NCI-H510A treated with DMSO at 0.1 percent for 48 hours (cell line): Measurements from ENCODE around the gene BIRC7.
"Not testable (repeated sequence)": the region's sequence is repeated elsewhere in the genome, so short reads cannot be mapped to it uniquely, and the experiment has no call there.

ENCODE experiments used
- DNase-seq: peaks from one replicate; lab custom pipeline; 2025; lab: John Stamatoyannopoulos, UW

The BIRC7 gene

DNA sequence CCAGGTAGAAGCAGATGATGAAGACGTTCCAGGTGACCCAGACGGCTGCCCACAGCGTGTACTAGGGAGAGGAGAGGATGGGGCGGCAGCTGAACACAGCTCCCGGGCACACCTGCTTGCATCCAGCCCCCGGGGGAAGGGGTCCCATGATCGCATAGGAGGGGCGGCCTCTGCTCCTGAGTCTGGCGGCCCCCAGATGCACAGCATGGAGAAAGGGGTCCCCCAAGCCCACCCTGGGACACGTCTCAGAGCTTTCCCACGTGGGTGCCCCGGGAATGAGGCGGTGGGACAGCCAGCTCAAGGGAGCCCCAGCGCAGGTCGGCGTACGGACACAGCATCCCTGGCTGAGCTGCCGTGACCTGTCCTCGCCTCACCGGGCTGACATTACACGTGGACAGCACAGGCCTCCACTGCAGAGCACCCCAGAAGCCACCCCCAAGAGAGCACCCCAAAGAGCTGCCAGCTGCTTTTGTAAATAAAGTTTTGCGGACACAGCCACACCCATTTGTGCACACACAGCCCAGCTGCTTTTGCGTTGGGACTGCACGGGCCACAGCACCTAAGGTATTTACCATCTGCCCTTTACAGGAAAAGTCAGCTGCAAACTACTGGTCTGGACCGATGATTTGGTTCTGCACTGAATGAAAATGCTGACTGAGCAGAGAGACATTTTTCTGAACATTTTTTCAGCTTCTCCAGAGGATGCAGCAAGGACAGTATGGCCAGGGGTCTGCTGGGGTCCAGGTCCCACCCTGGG, 13.3 kb downstream of the BIRC7 start:
- DNase-seq, result no peak

DNA sequence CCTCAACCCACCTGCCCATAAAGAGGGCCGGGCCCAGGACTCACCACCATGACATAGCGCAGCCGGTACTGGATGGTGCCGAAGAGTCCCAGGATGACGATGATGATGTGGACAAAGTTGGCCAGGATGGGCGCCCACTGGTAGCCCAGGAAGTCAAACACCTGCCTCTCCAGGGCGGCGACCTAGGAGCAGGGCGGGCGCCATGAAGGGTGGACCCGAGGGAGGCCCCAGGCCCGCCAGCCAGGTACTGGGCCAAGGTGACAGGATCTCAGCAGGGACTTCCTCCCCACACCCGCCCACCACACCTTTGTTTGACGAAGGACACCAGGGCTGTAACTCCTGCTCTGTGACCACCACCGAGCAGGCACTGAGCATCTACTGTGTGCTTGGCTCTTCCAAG, 14.2 kb downstream of the BIRC7 start:
- no peak for DNase-seq

DNA sequence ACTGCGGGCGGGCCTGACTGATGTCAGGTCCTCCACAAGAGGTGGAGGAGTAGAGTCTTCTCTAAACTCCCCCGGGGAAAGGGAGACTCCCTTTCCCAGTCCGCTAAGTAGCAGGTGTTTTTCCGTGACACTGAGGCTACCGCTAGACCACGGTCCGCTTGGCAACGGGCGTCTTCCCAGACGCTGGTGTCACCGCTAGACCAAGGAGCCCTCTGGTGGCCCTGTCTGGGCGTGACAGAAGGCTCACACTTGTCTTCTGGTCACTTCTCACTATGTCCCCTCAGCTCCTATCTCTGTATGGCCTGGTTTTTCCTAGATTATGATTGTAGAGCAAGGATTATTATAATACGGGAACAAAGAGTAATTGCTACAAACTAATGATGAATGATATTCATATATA, 15.6 kb downstream of the BIRC7 start:
- DNase-seq, result not testable (repeated sequence)

DNA sequence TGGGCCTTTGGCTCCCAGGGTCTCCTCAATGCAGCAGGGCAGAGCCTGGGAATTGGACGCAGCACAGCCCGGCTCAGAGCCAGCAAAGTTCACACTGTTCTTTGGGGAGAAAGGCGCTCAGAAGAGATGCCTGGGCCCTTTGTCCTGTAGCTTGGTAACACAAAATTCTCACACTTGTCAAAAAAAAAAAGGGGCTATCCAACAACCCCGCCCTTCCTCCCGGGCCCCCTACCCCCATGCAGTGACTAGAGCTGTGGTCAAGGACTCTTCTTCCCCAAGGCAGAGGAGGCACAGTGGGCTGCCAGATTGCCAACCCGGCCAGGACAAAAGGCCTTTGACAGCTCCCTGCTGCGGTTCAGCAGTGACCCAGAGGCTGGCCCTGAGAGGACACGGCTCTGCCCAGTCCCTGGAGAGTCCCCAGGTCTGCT, 16.6 kb downstream of the BIRC7 start:
- DNase-seq, result no peak

DNA sequence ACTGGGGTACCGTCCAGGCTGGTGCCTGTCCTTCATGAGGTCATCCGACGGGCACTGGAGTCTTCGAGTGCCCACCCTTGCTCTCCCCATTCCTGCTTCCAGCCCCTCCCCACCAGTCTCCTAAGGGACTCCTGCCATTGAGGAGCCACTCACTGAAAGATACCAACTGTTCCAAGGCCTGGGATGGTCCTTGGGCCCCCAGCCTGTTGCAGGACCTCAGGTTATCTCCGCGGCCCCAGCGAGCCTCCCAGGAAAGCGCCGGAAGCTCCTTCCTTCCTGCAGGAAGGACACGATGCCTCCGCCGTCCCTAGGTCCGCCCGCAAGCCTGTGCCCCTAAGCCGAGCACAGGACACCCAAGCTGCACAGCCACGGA, 17.3 kb downstream of the BIRC7 start:
- DNase-seq, result no peak

DNA sequence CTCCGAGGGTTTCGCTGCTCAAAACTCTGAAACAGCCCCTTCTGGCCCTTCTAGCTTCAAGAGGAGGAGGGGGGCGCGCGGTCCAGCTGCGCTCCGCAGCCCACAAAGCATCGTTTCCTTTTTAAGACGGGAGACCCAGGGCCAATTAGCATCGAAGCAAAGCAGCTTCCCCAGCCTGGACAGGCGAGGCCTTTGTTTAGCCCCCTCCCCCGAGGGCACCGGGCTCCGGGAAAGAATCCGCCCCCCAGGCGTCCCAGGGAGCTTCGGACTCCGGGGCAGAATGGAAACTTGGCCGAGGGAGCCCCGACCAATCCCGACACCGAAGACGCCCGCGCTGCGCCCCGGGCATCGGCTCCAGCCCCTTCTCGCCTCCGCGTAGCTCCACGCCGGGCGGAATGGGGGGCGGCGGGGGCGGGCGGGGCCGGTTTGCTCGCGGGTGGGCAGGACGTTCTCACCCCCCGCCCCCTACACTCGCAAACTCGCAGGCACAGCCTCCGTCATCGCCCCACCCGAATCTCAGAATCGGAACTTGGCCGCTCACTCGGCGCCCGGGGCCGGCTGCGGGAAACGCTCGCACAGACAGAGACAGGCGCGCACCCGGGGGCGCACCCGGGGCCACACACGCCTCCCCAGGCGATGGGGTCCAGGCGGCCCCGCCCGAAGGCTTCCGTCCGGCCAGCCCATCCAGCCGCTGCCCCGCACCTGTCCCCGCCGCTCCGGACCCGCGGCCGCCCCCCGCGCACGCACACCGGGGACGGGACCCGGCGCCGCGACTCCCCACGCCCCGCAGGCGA, 17.9 kb downstream of the BIRC7 start:
- no peak for DNase-seq

DNA sequence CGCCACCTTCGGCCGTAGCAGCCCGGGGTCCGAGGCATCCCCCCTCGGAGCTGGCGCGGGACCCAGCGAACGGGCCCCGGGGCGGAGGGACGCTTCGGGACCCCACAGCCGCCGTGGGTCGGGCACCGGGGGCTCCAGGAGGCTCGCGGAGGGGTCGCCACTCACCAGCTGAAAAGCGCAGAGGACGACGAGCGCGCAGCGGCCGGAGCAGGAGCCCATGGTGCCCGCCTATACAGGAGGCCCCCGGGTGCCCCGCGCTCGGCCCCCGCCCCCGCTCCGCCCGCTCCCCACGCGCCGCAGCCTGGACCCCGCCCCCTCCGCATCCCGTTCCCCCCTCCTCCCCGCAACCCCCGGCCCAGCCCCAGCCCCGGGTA, 18.5 kb downstream of the BIRC7 start, which contains the start of gene NKAIN4:
NKAIN4 (minus strand) TSS at position 232 of the 374 bp plus-strand sequence; CDS start at position 219, 13 bp downstream.
- no peak for DNase-seq

DNA sequence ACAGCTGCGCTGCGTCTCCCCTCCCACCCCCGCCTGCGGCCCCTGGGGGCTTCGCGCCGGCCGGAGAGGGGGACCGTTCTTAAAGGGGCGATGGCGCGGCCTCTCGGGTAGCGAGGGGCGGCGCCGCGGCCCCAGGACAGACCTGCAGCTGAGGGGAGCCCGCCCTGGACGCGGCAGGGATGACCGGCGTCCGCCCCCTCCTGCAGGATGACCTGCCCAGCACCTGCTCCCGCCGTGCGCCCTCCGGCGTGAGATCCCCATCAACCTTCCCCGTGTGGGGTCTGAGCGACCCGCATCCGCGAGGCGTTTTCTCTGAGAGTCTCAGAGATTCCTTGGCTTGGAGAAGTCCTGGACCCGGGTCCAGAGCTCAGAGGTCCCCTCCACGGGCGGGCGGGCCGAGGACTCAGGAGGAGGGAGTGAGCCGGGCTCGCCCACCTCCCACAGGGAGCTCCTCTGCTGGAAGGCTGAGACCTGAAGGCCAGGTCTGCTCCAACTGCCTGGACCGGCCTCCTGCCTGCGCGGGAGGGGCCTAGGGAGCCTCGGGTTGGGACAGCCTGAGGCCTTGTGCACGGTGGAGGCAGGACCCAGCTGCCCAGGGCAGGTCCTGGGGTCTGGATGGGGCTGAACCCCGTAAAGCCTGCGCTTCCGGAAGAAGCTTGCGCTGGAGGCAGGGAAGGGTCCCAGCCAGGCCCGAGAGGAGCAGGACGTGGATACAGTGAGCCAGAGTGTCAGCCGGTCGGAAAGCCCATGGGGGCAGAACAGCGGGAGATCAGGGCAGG, 19.1 kb downstream of the BIRC7 start:
- DNase-seq, result no peak

DNA sequence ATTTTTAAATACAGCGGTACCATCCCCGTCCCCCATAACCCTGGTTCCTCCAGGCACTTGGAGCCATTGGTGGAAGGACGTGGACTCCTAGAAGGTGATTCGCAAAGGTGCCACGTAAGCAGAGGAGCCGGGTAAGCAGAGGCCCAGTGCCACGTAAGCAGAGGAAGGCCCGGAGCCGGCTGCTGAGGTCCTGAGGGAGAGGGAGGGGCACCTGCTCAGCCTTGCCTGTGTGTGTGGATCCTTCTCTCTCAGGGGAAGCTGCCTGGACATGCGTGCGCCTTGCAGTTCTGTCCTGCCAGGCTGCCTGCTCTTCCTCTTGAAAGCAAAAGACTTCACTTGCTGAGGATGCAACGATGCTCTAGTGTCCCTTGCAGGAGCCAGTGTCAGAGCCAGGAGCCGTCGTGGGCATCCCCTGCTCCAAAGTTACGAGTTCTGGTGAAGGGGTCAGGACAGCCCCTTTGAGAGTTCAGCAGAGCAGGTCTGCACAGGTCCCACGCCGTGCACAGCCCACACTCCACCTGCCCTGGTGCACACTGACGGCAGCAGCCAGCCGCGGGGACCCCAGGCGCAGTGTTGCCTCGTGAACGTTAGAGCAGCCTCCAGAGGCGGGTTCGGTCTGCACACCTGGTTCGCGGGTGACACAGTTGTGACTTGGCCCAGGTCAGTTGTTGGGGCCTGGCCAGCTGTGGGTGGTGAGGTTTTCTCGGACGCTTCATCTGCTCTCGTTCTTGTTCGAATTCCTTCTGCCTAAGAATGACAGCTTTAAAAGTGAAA, 20.4 kb downstream of the BIRC7 start:
- no peak for DNase-seq

DNA sequence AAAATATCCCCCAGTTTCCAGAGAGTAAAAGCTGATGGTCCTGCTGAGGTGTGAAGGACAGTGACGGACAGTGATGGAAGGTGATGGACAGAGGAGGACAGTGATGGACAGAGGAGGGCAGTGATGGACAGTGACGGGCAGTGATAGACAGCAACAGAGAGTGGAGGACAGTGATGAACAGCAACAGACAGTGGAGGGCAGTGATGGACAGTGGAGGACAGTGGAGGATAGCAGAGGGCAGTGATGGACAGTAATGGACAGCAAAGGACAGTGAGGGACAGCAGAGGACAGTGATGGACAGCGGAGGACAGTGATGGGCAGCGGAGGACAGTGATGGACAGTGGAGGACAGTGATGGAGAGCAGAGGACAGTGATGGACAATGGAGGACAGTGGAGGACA, 21.2 kb downstream of the BIRC7 start:
- no peak for DNase-seq

DNA sequence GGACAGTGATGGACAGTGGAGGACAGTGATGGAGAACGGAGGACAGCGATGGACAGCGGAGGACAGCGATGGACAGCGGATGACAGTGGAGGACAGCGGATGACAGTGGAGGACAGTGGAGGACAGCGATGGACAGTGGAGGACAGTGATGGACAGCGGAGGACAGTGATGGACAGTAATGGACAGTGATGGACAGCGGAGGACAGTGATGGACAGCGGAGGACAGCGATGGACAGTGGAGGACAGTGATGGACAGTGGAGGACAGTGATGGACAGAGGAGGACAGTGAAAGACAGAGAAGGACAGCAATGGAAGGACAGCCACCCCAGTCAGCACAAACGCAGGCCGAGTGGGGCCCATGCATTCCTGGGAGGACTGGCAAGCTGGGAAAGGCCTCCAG, 21.9 kb downstream of the BIRC7 start:
- DNase-seq, result no peak

DNA sequence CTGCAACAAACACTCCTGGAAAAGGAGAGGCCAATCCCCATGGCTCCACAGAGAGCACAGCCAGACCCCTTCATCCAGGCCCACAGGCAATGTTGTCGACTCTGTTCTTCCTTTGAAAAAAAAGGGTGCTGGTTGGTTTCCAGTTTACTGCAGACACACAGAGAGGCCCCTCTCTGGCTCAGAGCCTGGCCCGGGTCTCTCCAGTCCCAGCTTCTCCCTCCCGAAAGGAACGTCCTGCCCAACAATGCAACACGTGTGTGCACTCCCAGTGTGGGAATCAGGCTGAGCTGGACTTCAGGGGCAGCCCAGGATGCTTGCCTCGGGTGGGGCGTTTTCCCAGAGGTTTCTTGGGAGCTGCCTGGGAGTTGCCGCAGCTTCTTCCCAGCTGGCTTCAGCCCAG, 23.1 kb downstream of the BIRC7 start:
- DNase-seq, result no peak

DNA sequence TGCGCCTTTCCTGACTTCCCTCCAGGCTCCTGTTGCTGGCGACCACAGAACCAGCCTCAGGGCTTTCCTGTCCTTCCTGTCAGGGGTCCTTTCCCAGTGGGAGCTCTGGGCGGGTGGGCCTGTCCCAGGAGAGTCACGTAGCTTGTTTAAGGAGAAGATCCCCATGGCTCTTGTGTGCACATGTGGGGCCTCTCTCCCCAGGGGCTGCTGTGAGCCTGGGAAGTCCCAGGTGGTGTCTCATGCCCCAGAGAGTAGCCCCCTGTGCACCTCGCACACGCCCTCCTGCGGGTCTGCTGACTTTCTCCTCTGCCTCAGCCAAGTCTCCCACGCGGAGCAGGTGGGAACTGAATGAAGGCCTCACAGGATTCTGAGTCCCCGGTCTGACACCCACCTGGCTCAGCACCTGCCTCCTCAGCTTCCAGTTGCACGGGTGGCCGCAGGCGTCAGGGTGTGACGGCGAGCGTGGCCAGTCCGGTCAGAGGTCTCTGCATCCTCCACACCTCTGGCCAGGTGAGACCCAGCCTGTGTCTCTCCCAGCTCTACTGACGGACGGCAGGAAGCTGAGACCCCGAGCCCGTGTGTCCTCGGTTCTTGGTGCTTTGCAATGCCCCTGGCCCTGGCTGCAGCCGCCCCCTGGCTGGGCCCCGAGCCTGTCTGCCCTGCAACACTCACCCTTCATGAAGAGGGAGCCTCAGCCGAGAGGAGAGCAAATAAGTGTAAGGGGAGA, 24.2 kb downstream of the BIRC7 start:
- no peak for DNase-seq

DNA sequence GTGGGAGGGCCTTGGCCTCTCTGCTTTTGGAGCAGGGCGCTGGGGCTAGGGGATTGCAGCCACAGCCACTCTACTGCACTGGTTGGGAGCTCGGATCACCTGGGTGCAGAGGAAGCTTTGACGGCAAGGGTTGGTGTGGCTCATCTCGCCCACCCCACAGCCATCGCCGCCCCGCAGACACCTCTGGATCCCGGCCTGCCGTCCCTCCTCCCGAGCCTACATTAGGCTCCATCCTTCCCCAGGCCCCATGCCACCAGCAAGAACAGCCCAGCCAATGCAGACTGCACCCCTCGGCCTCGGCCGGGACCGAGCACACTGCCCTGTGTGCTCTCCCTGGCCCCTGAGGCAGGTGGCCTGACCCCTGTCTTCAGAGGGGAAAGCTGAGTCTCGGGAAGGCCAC, 24.8 kb downstream of the BIRC7 start:
- DNase-seq, result no peak

DNA sequence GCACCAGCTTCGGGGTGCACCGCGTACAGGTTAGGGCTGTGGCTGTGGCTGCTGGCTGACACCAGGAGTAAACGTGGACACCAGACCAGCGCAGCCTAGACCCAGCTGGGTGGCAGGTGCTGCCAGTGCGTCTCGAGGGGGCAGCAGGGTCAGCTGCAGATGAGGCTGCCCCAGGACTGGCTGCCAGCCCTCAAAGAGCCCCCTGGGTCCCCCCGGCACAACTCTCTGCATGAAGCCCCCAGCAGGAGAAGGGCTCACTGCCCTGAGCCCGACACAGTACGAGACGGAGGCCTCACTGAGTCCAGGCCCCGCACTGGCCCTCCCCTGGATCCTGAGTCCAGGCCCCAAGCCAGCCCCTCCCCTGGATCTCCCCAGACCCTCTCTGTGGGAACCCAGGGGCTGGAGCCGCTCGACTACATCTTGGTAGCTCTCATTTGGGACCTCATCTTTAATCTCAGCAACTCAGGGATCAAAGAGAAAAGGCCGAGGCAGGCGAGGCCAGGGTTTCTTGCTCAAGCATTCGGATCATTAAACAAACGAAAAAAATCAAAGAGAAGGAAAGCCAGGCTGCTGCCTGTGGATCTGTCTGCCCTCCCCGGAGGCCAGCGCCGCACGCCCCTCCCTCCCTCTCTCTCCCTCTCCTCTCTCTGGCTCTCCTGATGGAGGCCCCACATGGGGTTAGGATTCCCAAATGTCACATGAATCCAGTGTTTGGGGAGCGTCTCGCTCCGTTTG, 25.5 kb downstream of the BIRC7 start:
- DNase-seq, result no peak

DNA sequence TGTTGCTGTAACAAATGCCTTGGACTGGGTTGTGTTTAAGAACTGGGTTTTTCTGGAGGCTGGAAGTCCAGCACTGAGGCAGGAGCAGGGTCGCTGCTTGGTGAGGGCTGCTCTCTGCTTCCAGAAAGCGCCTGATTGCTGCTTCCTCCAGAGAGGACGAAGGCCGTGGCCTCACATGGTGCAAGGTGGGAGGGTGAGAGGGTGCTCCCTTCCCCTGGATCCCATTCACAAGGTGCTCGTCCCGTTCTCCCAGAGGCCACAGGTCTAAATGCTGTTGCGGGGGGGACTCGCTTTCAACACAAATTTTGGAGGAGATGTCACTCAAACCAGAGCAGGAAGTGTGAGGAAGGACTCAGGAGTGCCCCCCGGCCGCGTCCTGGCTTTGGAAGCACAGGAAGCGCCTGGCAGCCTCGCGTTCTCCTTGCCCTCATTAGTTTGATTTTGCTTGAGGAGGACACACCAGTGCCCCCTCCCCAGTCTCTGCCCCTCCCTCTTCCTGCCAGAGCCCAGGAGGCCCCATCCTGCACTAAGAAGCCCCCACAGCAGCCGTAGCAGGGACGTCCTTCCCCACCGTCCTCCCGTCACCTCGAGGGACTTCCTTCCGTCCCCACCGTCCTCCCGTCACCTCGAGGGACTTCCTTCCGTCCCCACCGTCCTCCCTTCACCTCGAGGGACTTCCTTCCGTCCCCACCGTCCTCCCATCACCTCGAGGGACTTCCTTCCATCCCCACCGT, 26.3 kb downstream of the BIRC7 start:
- DNase-seq, result no peak

DNA sequence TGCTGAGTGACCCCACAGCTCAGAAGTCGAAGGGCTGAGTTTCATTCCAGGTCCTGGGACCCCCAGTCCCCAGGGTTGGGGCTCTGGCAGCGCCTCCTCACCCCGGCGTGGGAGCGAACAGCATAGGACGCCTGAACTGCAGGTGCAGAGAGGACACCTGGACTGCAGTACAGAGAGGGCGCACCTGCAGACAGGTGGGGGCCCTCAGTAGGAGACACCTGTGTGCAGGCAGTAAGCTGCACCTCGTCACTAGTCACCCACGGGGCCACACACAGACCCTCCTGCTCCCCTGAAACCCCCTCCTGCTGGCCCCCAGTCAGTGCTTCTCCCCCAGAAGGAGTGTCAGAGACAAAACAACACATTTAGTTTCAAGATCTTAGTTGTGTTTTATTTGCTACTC, 27.1 kb downstream of the BIRC7 start:
- DNase-seq, result no peak

DNA sequence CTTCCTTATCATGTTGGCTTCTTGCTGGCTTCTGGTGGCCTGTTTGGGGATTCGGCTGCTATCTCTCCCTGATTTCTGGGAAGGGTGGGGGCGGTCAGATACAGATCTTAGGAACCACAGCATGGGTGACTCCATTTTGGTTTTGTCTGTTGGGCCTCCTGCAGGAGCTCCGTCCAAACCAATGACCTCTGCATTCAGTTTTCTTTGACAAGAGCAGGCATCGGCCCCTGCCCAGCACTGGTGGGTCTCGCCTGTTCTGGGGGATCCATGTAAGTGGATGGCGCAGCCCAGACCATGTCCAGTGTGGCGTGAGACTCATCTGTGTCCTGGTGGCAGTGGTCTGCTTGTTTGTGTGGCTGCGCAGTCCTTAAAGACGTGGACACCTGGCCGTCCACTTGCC, 28.3 kb downstream of the BIRC7 start:
- DNase-seq, result no peak

DNA sequence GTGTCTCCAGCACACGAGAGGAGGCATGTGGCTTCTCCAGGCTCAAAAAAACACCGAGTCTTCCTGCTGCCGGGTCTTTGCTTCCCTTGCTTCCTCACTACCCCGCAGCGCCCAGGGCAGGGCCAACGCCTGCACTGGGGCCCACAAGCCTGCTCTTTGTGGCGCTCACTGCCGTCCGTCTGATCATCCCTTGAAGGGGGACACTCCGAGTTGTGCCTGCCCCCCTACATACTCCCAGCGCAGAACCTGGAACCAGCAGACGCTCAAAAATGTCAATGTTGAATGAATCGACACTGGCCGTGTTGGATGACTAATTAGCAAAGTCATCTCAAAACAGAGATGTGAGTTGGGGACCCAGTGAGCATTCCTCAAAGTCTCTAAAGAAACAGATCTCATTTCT, 28.8 kb downstream of the BIRC7 start:
- DNase-seq, result no peak
